ENCODE results near the gene EIF4E1B.

GRCh38 chr5:176595386-176595943 lies 35.0 kb upstream of the EIF4E1B start:
- TF ChIP-seq EZH2 (IDR thresholded peaks at IDR 0.05; ENCODE audit: low read depth, unreplicated experiment): no peak
- no peak for TF ChIP-seq CTCF (conservative IDR thresholded peaks at IDR 0.05; ENCODE audit: low read depth in 2 of 2)
- TF ChIP-seq POLR2AphosphoS5 (IDR thresholded peaks at IDR 0.05; ENCODE audit: low read depth): no peak
- no peak for TF ChIP-seq ZNF331 (CRISPR knock-in tag; IDR thresholded peaks at IDR 0.05; ENCODE audit: low read depth)
- no peak for TF ChIP-seq ZNF114 (CRISPR knock-in tag; IDR thresholded peaks at IDR 0.05)
- no peak for TF ChIP-seq ZNF462 (CRISPR knock-in tag; IDR thresholded peaks at IDR 0.05)
- TF ChIP-seq CREB1 (CRISPR knock-in tag; IDR thresholded peaks at IDR 0.05; ENCODE audit: low read depth): no peak
- TF ChIP-seq REST (IDR thresholded peaks at IDR 0.05; ENCODE audit: unreplicated experiment): no peak
- TF ChIP-seq EZH2phosphoT487 (IDR thresholded peaks at IDR 0.05; ENCODE audit: unreplicated experiment): no peak
- TF ChIP-seq JUNB (IDR thresholded peaks at IDR 0.05; ENCODE audit: unreplicated experiment): no peak
- no peak for TF ChIP-seq STAT1 (IDR thresholded peaks at IDR 0.05; ENCODE audit: unreplicated experiment)
- TF ChIP-seq ETS1 (IDR thresholded peaks at IDR 0.05): no peak
